ENCODE measurements around the gene PRPF4. TPM values are rescaled to one million over a fixed set of nuclear protein-coding genes. Genes with fewer than 3 reads are reported as not detected.

PRPF4 gene
- total RNA-seq, 2 donors from 2014 or later: 20.6 to 23.6 TPM

- H3K27me3 ChIP-seq (replicated peaks; ENCODE audit: insufficient read depth): no peaks in the 10 kb centered on the region
- ATAC-seq (ENCODE audit: insufficient number of reproducible peaks, low FRiP score, low read depth): no peak
- DNase-seq (ENCODE audit: low spot score): no peak
- H3K9me3 ChIP-seq: no peaks in the 10 kb centered on the region
- TF ChIP-seq CTCF (IDR thresholded peaks at IDR 0.05): no peak
- peaks cover 6% of the 10 kb centered on the region for H3K36me3 ChIP-seq
- no peak overlapping the region for H3K4me3 ChIP-seq
- H3K27ac ChIP-seq: no peak overlapping the region
- H3K4me1 ChIP-seq (ENCODE audit: control insufficient read depth in 1 of 2, low read depth in 2 of 2): no peaks in the 10 kb centered on the region
Measured at GRCh38 chr9:113296796-113297558, 21.5 kb downstream of the PRPF4 start.

- Histone ChIP-seq H3K4me1 (ENCODE audit: control insufficient read depth in 1 of 2, low read depth in 2 of 2) (no peaks in the 10 kb centered on the region), H3K36me3 (no peaks in the 10 kb centered on the region), H3K4me3 (no peak overlapping the region), H3K27ac (no peak overlapping the region), H3K27me3 (replicated peaks; ENCODE audit: insufficient read depth) (no peaks in the 10 kb centered on the region), H3K9me3 (no peaks in the 10 kb centered on the region)
- TF ChIP-seq CTCF (IDR thresholded peaks at IDR 0.05): no peak
- ATAC-seq (ENCODE audit: insufficient number of reproducible peaks, low FRiP score, low read depth) (no peak), DNase-seq (ENCODE audit: low spot score) (no peak)
Measured at GRCh38 chr9:113298311-113298710, 22.9 kb downstream of the PRPF4 start.

- no peaks in the 10 kb centered on the region for H3K4me1 ChIP-seq (ENCODE audit: control insufficient read depth in 1 of 2, low read depth in 2 of 2)
- ATAC-seq (ENCODE audit: insufficient number of reproducible peaks, low FRiP score, low read depth) (no peak), DNase-seq (ENCODE audit: low spot score) (no peak)
- no peaks in the 10 kb centered on the region for H3K9me3 ChIP-seq
- no peaks in the 10 kb centered on the region for H3K27me3 ChIP-seq (replicated peaks; ENCODE audit: insufficient read depth)
- no peak overlapping the region for H3K4me3 ChIP-seq
- H3K36me3 ChIP-seq: no peaks in the 10 kb centered on the region
- no peak overlapping the region for H3K27ac ChIP-seq
- no peak for TF ChIP-seq CTCF (IDR thresholded peaks at IDR 0.05)
Measured at GRCh38 chr9:113298924-113299770, 23.7 kb downstream of the PRPF4 start.

- H3K27ac ChIP-seq: no peak overlapping the region
- no peaks in the 10 kb centered on the region for H3K9me3 ChIP-seq
- H3K27me3 ChIP-seq (replicated peaks; ENCODE audit: insufficient read depth): no peaks in the 10 kb centered on the region
- ATAC-seq (ENCODE audit: insufficient number of reproducible peaks, low FRiP score, low read depth) (no peak), DNase-seq (ENCODE audit: low spot score) (no peak)
- H3K4me3 ChIP-seq: no peak overlapping the region
- no peaks in the 10 kb centered on the region for H3K4me1 ChIP-seq (ENCODE audit: control insufficient read depth in 1 of 2, low read depth in 2 of 2)
- TF ChIP-seq CTCF (IDR thresholded peaks at IDR 0.05): no peak
- no peaks in the 10 kb centered on the region for H3K36me3 ChIP-seq
Measured at GRCh38 chr9:113299800-113300292, 24.4 kb downstream of the PRPF4 start.

GRCh38 chr9:113301548-113301947 lies 26.1 kb downstream of the PRPF4 start:
- no peaks in the 10 kb centered on the region for H3K4me1 ChIP-seq (ENCODE audit: control insufficient read depth in 1 of 2, low read depth in 2 of 2)
- no peaks in the 10 kb centered on the region for H3K27me3 ChIP-seq (replicated peaks; ENCODE audit: insufficient read depth)
- no peak for ATAC-seq (ENCODE audit: insufficient number of reproducible peaks, low FRiP score, low read depth)
- no peaks in the 10 kb centered on the region for H3K36me3 ChIP-seq
- no peaks in the 10 kb centered on the region for H3K9me3 ChIP-seq
- TF ChIP-seq CTCF (IDR thresholded peaks at IDR 0.05): no peak
- DNase-seq (ENCODE audit: low spot score): no peak
- H3K4me3 ChIP-seq: no peak overlapping the region
- no peak overlapping the region for H3K27ac ChIP-seq
